GM12801 (cell line): Measurements from ENCODE around the gene WDR70.

Source experiments
- TF ChIP-seq, protein P1 (sequence below): IDR thresholded peaks from one replicate; pipeline ENCODE4 v1.5.1; 2011; ENCODE audit warnings: control low read depth; ENCODE audit not compliant: insufficient read length; ENCODE audit errors: extremely low read depth

Gene WDR70

DNA sequence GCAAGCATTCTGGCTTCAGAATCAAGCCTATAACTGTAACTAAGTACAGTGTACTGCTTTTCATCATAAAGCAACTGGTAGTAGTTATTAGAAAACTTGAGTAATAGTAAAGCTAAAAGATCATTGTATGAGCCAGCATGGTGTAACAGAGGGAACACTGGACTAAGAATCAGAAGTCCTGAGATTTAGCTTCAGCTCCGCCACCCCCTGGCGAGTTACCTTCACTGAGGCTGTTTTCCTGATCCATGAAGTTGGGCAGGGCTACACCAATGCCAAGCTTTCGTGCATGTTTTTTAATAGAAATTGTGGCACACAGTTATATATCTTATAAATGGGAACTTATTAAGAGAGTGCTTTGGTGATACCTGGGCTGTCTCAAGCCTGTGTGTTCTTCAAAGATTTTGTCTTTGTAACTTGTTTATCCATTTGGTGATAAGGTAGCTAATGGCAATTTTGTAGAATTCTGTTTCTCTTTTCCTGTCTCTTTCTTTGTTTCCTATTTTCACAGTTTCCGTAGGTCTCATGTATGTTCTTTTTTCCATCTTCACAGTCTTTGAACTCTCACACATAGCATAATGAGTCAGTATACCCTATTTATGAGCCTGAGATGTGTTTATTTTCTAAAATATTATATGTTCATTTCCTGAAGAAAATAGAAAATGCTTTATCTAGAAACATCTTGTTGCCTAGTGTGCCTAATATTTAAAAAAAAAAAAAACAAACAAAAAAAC is 358.4 kb downstream of the WDR70 start:
- TF ChIP-seq, protein P1, sequence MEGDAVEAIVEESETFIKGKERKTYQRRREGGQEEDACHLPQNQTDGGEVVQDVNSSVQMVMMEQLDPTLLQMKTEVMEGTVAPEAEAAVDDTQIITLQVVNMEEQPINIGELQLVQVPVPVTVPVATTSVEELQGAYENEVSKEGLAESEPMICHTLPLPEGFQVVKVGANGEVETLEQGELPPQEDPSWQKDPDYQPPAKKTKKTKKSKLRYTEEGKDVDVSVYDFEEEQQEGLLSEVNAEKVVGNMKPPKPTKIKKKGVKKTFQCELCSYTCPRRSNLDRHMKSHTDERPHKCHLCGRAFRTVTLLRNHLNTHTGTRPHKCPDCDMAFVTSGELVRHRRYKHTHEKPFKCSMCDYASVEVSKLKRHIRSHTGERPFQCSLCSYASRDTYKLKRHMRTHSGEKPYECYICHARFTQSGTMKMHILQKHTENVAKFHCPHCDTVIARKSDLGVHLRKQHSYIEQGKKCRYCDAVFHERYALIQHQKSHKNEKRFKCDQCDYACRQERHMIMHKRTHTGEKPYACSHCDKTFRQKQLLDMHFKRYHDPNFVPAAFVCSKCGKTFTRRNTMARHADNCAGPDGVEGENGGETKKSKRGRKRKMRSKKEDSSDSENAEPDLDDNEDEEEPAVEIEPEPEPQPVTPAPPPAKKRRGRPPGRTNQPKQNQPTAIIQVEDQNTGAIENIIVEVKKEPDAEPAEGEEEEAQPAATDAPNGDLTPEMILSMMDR: no peak

DNA sequence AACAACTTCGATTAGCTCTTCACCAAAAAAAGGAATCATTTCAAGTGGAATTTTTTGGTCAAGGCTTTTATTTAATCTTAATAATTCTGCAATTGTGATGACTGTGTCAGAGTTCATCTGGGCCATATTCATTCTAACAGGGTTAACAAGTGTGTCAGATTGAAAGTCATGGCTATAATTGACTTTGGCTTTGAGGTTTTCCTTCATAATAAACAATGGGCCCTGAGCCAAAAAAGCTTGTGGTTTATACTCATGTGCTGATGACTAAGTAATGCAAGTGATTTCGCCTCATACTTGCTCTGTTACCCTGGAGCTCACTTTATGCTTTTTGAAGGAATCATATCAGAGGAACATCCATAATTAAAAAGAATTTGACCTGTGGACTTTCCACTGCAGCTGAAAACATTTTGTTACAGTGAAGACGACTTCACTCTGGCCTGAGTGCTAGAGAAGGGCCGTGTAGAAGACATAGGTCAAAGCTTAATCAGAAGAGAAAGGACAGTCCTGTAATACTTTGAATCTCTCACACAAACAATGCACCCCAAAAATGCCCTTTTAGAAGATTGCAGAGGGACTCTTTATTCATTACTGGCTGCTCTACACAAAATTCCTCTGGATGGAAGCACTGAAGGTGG is 359.1 kb downstream of the WDR70 start:
- TF ChIP-seq, protein P1: no peak

DNA sequence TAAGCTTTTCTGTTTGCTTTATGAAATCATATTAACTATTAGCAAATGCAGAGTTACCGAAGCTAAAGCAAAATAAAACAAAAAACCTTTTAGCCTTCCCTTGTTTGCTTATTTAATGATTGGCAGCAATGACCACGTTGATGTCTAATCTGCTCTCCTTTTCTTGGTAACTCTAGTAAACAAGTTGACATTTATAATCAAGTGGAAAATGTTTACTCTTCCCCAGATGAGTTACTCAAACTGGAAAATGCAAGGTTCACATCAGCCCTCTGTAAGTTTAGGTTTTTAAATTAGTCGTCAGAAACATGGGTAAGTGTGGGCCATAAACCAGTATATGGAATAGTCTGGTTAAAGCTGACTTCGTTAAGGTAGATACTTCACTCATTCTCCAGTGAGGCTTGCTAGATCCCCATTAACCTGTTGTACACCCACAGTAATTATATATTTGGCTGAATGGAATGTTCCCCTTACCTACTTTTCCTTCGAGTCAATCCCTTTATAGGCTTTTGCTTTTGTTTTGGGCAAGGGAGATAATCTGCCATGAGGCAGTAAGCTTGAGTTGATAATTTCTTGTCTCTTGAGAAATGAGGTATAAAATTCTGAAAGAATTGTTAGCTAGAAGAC is 359.9 kb downstream of the WDR70 start:
- TF ChIP-seq, protein P1: no peak

DNA sequence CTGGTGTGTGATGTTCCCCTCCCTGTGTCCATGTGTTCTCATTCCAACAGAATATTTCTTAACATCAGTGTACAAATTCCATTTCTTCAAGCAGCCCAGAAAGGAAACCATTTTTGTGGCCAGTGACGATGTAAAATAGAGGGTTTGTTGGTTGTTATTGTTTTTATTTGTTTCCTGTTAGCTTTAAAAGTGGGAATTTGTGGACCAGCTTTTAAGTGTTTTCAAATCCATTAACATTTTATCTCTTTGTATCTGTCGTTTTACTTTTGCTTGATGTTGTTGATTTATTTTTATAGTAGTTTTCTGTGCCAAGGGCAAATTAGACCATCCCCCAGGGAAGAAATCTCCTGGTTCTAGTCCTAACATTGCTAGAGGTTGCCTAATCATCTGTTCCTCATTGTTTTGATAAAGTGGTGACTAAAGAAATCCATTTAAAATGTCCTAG is 360.7 kb downstream of the WDR70 start:
- TF ChIP-seq, protein P1: no peak

- TF ChIP-seq, protein P1: no peak
Observed at GRCh38 chr5:37740331-37741066, 361.4 kb downstream of the WDR70 start.

DNA sequence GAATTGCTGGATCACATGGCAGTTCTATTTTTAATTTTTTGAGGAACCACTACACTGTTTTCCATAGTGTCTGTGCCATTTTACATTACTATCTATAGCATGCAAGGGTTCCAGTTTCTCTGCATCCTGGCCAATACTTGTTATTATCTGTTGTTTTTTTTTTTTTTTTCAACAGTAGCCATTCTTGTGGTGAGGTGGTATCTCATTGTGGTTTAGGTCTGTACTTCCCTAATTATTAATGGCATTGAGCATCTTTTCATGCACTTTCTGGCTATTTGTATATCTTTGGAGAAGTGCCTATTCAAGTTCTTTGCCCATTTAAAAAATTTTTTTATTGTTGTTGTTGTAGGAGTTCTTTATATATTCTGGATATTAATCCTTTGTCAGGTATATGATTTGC is 363.0 kb downstream of the WDR70 start:
- TF ChIP-seq, protein P1: no peak

DNA sequence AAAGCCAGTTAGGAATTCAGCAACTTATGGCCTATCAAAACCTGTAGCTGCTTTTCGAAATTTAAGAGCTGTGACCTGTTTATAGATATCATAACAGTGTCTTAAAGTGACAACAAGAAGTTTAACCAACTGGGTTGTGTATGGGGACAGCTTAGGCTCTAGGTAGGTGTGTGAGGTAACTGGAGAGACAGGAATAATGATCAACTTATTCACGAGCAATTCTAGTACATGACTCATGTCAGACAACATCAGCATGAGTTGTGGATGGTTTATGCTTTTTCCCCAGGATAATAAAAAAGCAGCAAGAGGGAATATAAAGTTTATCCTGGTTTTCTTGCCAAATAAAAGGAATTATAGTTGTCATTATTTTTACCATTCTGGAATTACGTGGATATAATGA is 372.1 kb downstream of the WDR70 start:
- TF ChIP-seq, protein P1: no peak
